Right lobe of liver (tissue), 6 donors: ENCODE data around the gene WDR1. TPM values are rescaled to one million over a fixed set of nuclear protein-coding genes. Genes with fewer than 3 reads are reported as not detected.

Experiments used
- ATAC-seq, 4 donors: fragments of 200-7000 bp; cut with Tn5 transposase; one replicate each; pipeline ENCODE4 v1.9.1; 2020; ENCODE audit warnings: mild to moderate bottlenecking in 4 of 4, moderate library complexity in 4 of 4
- DNase-seq, 3 donors: peaks; one replicate each; pipeline ENCODE4 v3.0.0-alpha.2; 2020
- H3K27ac ChIP-seq, 3 donors: fragments of 200-600 bp; one replicate each; pipeline ENCODE4 v1.8.0; 2022
- H3K27me3 ChIP-seq, 2 donors: fragments of 200-600 bp; one replicate each; pipeline ENCODE4 v1.8.0; 2022
- H3K36me3 ChIP-seq, 4 donors: fragments of 200-600 bp; sonication (generic) in 1 of 4; one replicate each; pipeline versions ENCODE4 v1.5.1 to v1.8.0; 2017 to 2022; ENCODE audit warnings: control low read depth in 1 of 4
- H3K4me1 ChIP-seq, 4 donors: fragments of 200-600 bp; sonication (generic) in 1 of 4; one replicate each; pipeline versions ENCODE4 v1.5.1 to v1.8.0; 2017 to 2022; ENCODE audit warnings: control low read depth in 1 of 4
- H3K4me3 ChIP-seq, 3 donors: fragments of 200-600 bp; one replicate each; pipeline ENCODE4 v1.8.0; 2022
- H3K9me3 ChIP-seq, 4 donors: fragments of 200-600 bp; sonication (generic) in 1 of 4; one replicate each; pipeline versions ENCODE4 v1.5.1 to v1.8.0; 2017 to 2022; ENCODE audit warnings: control low read depth in 1 of 4
- CTCF ChIP-seq, 4 donors: fragments of 200-600 bp in 3 of 4; fragments of 450-650 bp in 1 of 4; IDR thresholded peaks; one replicate each; pipeline versions ENCODE4 v1.5.1 to v1.8.0; 2016 to 2022; ENCODE audit warnings: antibody characterized with exemption in 4 of 4, mild to moderate bottlenecking in 2 of 4
- POLR2A ChIP-seq: fragments of 450-650 bp; IDR thresholded peaks from one replicate; pipeline ENCODE4 v1.6.1; 2017; ENCODE audit warnings: antibody characterized with exemption, mild to moderate bottlenecking
- WGBS: methylation state at CpG from one replicate; pipeline ENCODE4 v1.1.6; 2018; ENCODE audit warnings: low coverage, low lambda C conversion rate; ENCODE audit not compliant: insufficient coverage; ENCODE audit errors: missing lambda C conversion rate; 5-methylcytosine and 5-hydroxymethylcytosine counted together
- intact Hi-C, 2 donors: fragments of 100-400 bp; cut with DNase I; formaldehyde crosslinking; loops; one replicate each; pipeline versions ENCODE4 v1.11.2 to v1.14.1; 2022
- total RNA-seq, 6 experiments: library from RNA; depleted of rRNA in 2 of 6; stranded (reverse); fragments of >200 nt in 2 of 6; fragmentation: NEBNext Ultra II Directional in 3 of 6; extraction: Animal tissue kit (Norgen Biotek cat#: 25700) in 3 of 6; gene quantifications; one replicate each; pipeline versions ENCODE4 v1.1.0 to v1.2.4, GENCODE V29; 2016 to 2023
- donor health status: DM: no; HTN: yes; CAD: no.
- donor health status: DM: no; HTN: no; CAD: no.
- donor health status: DM: no; HTN: no; CAD: no.
- donor health status: DM: no; HTN: yes; CAD: no.
- donor health status: DM: no; HTN: yes; CAD: no.

The WDR1 gene
- total RNA-seq, 6 experiments from 2014 or later: 65.1 to 149 (median 76.4) TPM

DNA sequence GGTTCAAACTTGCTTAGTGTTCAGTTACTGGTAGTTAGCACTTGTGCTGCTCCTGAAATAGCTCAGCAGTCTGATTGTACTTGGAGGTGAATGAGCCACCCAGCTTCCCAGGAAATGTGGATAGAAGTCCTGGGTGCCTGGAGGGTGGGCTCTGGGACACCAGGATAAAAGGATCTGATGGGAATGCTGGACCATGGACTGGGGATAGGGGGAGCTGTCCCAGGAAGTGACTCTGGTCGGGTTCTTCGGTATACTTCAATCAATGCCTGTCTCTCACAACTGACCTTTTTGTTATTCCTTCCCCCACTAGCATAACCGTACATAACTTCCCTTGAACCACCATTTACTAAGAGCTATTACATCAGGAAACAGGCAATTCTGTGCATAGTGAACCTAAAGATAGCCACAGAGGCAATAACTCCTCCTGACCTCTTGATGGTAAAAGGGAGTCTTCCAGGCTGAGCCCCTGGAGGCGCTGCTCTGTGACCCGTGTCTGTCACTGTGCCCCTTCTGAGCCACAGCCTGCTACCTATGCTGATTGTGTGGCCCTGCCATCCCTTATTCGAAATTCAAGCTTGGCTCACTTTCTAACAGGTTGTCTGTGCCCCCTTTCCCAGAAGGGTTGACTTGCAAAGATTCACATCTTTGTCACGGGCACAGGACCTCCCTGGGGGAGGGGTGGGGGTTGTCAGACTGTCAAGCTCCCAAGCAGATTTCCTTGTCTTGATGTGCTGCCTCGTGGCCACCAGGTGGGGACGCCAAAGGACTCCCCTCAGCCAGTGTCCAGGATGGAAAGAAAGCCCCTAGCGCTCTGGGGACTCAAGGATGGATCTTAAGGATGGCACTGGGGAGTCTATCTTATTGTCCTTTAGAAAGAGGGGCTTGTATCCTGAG, 24.5 kb upstream of the WDR1 start:
- ATAC-seq (no peak), DNase-seq (no peak)
- no peak for TF ChIP-seq CTCF (IDR thresholded peaks at IDR 0.05)
- TF ChIP-seq POLR2A: no peak
- intact Hi-C loops: no loop called here
- no peaks in the 10 kb centered on the region for H3K4me1 ChIP-seq
- no peak overlapping the region for H3K27ac ChIP-seq
- no peaks in the 10 kb centered on the region for H3K36me3 ChIP-seq
- 55% methylated on average over 8 of the region's 10 CpGs for WGBS
- no peak overlapping the region for H3K4me3 ChIP-seq
- no peaks in the 10 kb centered on the region for H3K9me3 ChIP-seq
- no peaks in the 10 kb centered on the region for H3K27me3 ChIP-seq

DNA sequence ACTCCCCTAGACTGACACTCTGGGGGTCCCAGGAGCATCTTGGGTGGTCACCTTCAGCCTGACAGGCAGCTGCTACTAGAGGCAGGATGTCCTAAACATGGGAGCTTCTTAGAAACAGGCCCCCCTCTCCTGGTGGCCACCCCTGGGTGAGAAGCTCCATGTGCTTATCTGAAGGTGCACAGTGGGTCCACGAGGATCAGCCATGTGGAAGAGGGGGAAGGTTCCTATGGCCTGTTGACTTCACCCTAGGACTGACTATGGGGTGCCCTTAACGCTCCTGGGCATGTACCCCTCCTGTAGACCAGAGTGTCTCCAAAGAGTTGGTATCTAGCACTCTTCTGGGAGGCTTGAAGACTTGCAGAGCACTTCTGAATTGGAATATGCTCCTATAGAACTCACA, 22.9 kb upstream of the WDR1 start:
- no peaks in the 10 kb centered on the region for H3K27me3 ChIP-seq
- DNase-seq: no peak

GRCh38 chr4:10135260-10135659, 18.7 kb upstream of the WDR1 start:
- no CpG with 5 or more reads among the region's 3 CpGs for WGBS
- H3K4me3 ChIP-seq: no peak overlapping the region
- TF ChIP-seq POLR2A: no peak
- TF ChIP-seq CTCF (IDR thresholded peaks at IDR 0.05): no peak
- H3K36me3 ChIP-seq: no peaks in the 10 kb centered on the region
- no peaks in the 10 kb centered on the region for H3K9me3 ChIP-seq
- DNase-seq (no peak), ATAC-seq (no peak)
- no peak overlapping the region for H3K27ac ChIP-seq
- intact Hi-C loops: no loop called here
- H3K27me3 ChIP-seq: no peaks in the 10 kb centered on the region
- H3K4me1 ChIP-seq: no peaks in the 10 kb centered on the region

More for the DNA sequence above, 22.9 kb upstream of the WDR1 start:
- intact Hi-C loops: no loop called here
- no CpG with 5 or more reads among the region's 2 CpGs for WGBS
- Histone ChIP-seq H3K27ac (no peak overlapping the region), H3K4me3 (no peak overlapping the region), H3K36me3 (no peaks in the 10 kb centered on the region), H3K4me1 (no peaks in the 10 kb centered on the region), H3K9me3 (no peaks in the 10 kb centered on the region)
- no peak for ATAC-seq
- TF ChIP-seq CTCF (IDR thresholded peaks at IDR 0.05) (no peak), POLR2A (no peak)

DNA sequence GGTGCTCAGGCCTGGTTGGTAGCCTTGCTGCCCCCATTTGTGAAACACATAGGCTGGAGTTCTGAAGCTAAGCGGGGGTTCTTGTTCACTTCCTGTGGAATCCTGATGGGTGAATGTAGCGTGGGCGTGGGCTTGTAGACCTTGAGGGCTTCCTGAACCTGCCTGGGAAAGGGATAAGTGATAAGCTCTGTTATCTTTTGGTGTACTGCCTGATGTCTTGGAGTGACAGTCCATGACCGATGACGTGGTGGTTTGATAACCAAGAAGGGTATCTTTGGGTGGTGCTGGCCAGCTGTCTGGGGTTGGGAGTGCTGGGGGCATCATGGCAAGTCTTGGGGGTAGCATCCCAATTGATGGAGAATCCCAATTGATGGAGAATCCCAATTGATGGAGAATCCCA, 17.5 kb upstream of the WDR1 start:
- intact Hi-C loops: no loop called here
- ATAC-seq (no peak), DNase-seq (no peak)
- 80% methylated on average over 1 of the region's 5 CpGs for WGBS
- H3K4me1 ChIP-seq: no peaks in the 10 kb centered on the region
- H3K4me3 ChIP-seq: no peak overlapping the region
- no peaks in the 10 kb centered on the region for H3K27me3 ChIP-seq
- TF ChIP-seq CTCF (IDR thresholded peaks at IDR 0.05) (no peak), POLR2A (no peak)
- no peaks in the 10 kb centered on the region for H3K36me3 ChIP-seq
- H3K27ac ChIP-seq: no peak overlapping the region
- no peaks in the 10 kb centered on the region for H3K9me3 ChIP-seq
